Omental fat pad (tissue), 4 donors: ENCODE results near the gene IPO4. TPM values are rescaled to one million over a fixed set of nuclear protein-coding genes. Genes with fewer than 3 reads are reported as not detected.
A peak's percentile ranks its signal among the peaks of the same experiment; 100 is the strongest.

Experiments used
- ATAC-seq: fragments of 150-250 bp; one replicate; pipeline ENCODE4 v1.9.1; 2016; ENCODE audit warnings: mild to moderate bottlenecking, moderate library complexity; ENCODE audit not compliant: low FRiP score
- DNase-seq: peaks from one replicate; pipeline ENCODE4 v3.0.0-alpha.2; 2019; ENCODE audit warnings: low spot score
- CTCF ChIP-seq, 3 donors: fragments of 450-650 bp; IDR thresholded peaks; one replicate each; pipeline ENCODE4 v1.5.1; 2016 to 2017; ENCODE audit warnings: antibody characterized with exemption in 3 of 3, mild to moderate bottlenecking in 3 of 3, moderate library complexity in 2 of 3
- total RNA-seq, 4 donors: library from RNA; depleted of rRNA; stranded (reverse); fragments of >200 nt; gene quantifications; one replicate each; pipeline ENCODE4 v1.1.0, GENCODE V29; 2016

IPO4 gene
- total RNA-seq, 4 donors from 2014 or later = 24.1 to 108 (median 34.4) TPM

GRCh38 chr14:24136684-24137528, 51.7 kb downstream of the IPO4 start:
- DNase-seq (no peak), ATAC-seq (no peak)

GRCh38 chr14:24135834-24136683, 52.6 kb downstream of the IPO4 start, which contains the start of gene PSME1:
Gene PSME1, plus strand, starts transcription at chr14:24136194. Its CDS starts 69 bp downstream, at chr14:24136263.
- DNase-seq (peak; percentile 78), ATAC-seq (peak; percentile 97)
- TF ChIP-seq CTCF (IDR thresholded peaks at IDR 0.05) = no peak

More at GRCh38 chr14:24136684-24137528, 51.7 kb downstream of the IPO4 start:
- no peak for TF ChIP-seq CTCF (IDR thresholded peaks at IDR 0.05)

- no peak for ATAC-seq
- DNase-seq = no peak
- no peak for TF ChIP-seq CTCF (IDR thresholded peaks at IDR 0.05)
Observed at GRCh38 chr14:24135584-24135833, 53.1 kb downstream of the IPO4 start.

- no peak for ATAC-seq
- no peak for DNase-seq
- TF ChIP-seq CTCF (IDR thresholded peaks at IDR 0.05) = no peak
Observed at GRCh38 chr14:24133735-24134134, 54.9 kb downstream of the IPO4 start.

GRCh38 chr14:24132976-24133375, 55.6 kb downstream of the IPO4 start:
- TF ChIP-seq CTCF (IDR thresholded peaks at IDR 0.05) = no peak
- DNase-seq (no peak), ATAC-seq (no peak)

GRCh38 chr14:24132061-24132685, 56.4 kb downstream of the IPO4 start:
- ATAC-seq (no peak), DNase-seq (no peak)
- TF ChIP-seq CTCF (IDR thresholded peaks at IDR 0.05) = no peak
